Fibroblast of lung (primary cell): ENCODE measurements around the gene SPIN1.

Source experiments
- EZH2 ChIP-seq: IDR thresholded peaks from 2 replicates; pipeline ENCODE4 v1.5.1; 2012; ENCODE audit warnings: low read length, control low read depth, mild to moderate bottlenecking; ENCODE audit errors: missing control alignments
- TF ChIP-seq, protein P1 (sequence below), 2 donors: IDR thresholded peaks in 1 of 2; conservative IDR thresholded peaks in 1 of 2; 1 replicate in 1 of 2; 2 replicates in 1 of 2; pipeline ENCODE4 v1.5.1; 2011 to 2012; ENCODE audit warnings: low read length in 2 of 2, control low read depth in 1 of 2, inconsistent platforms in 1 of 2, low read depth in 1 of 2, mild to moderate bottlenecking in 1 of 2

DNA sequence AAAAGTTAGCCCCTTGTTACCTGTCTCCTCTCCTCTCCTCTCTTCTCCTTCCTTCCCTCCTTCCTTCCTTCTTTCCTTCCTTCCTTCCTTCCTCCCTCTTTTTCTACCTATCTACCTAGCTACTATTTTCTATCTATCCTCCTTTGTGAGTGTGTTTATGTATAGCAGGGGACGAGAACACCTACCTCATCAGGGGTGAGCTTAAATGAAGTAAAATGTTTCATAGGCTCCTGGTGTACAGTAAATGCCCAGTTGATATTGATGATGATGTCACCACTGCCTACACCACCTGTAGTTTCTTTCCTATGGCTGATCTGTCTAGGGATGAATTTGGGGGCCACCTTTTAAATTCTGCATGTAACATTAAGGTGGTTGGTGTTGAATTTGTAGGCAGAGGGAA, 4.3 kb downstream of the SPIN1 start:
- TF ChIP-seq, protein P1, sequence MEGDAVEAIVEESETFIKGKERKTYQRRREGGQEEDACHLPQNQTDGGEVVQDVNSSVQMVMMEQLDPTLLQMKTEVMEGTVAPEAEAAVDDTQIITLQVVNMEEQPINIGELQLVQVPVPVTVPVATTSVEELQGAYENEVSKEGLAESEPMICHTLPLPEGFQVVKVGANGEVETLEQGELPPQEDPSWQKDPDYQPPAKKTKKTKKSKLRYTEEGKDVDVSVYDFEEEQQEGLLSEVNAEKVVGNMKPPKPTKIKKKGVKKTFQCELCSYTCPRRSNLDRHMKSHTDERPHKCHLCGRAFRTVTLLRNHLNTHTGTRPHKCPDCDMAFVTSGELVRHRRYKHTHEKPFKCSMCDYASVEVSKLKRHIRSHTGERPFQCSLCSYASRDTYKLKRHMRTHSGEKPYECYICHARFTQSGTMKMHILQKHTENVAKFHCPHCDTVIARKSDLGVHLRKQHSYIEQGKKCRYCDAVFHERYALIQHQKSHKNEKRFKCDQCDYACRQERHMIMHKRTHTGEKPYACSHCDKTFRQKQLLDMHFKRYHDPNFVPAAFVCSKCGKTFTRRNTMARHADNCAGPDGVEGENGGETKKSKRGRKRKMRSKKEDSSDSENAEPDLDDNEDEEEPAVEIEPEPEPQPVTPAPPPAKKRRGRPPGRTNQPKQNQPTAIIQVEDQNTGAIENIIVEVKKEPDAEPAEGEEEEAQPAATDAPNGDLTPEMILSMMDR (conservative IDR thresholded peaks at IDR 0.05 in 1 of 2, IDR thresholded peaks at IDR 0.05 in 1 of 2; ENCODE audit: low read depth in 1 of 2, low read length in 2 of 2) = no peak
- no peak for TF ChIP-seq EZH2
